HAP-1 (cell line): ENCODE results near the gene SLC7A5.
"Not testable (repeated sequence)": the region's sequence is repeated elsewhere in the genome, so short reads cannot be mapped to it uniquely, and the experiment has no call there.

Experiments used
- DNase-seq, 2 experiments: peaks; one replicate each; pipeline ENCODE4 v3.0.0-alpha.2; 2016 to 2020; ENCODE audit warnings: low spot score in 2 of 2
- H3K27me3 ChIP-seq: fragments of 250-450 bp; sonication (Bioruptor Pico); 2 replicates; pipeline ENCODE4 v1.5.1; 2020; ENCODE audit warnings: low read depth, mild to moderate bottlenecking, moderate library complexity
- H3K36me3 ChIP-seq: fragments of 250-450 bp; sonication (Bioruptor Pico); replicated peaks from 2 replicates; pipeline ENCODE4 v1.5.1; 2020; ENCODE audit warnings: mild to moderate bottlenecking
- H3K4me1 ChIP-seq: fragments of 250-450 bp; sonication (Bioruptor Pico); 2 replicates; pipeline ENCODE4 v1.5.1; 2020; ENCODE audit warnings: mild to moderate bottlenecking
- H3K4me3 ChIP-seq: fragments of 250-450 bp; sonication (Bioruptor Pico); 2 replicates; pipeline ENCODE4 v1.5.1; 2020; ENCODE audit warnings: mild to moderate bottlenecking, moderate library complexity
- H3K9me3 ChIP-seq: fragments of 250-450 bp; sonication (Bioruptor Pico); 2 replicates; pipeline ENCODE4 v1.5.1; 2020; ENCODE audit warnings: mild to moderate bottlenecking, moderate library complexity
- in situ Hi-C: fragments of 300-500 bp; cut with MboI; formaldehyde crosslinking; loops from 3 replicates; pipeline ENCODE4 v1.14.3; 2020; ENCODE audit warnings: low sequenced_read_pairs, inconsistent platforms, mixed read lengths

The SLC7A5 gene

DNA sequence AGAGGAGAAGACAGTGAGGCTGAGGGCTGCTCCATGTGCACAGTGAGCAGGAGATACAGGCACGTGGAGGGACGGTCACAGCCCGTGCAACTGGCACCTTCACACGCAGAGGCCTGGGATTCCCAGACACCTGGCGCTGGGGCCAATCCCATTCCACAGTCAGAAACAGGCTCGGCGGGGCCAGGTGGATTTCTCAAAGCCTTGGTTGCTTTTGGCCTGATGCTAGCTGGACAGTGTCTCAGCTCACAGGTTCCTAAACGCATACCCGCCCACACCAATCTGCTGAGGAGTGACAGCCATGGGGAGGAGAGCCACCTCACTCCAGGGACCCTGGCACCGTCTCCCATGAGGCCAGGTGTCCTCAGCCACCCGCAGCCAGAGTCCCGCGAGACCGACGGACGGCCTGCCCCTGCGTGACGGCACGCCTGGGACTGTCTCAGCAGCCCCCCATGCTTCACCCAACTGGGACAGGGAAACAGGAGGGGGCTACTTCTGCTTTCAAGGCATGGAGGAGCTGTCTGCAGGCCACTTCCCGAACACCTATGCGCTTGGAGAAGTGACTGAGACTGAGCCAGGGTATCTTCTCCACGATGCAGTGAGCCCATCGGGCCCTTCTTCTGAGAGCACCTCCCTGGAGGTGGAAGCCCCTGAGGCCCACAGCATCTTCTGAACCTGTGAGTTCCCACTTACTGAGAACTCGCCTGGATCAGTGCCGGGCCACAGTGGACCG, 6.5 kb downstream of the SLC7A5 start:
- H3K4me1 ChIP-seq, H3K9me3 ChIP-seq, H3K4me3 ChIP-seq, H3K27me3 ChIP-seq, DNase-seq: not testable (repeated sequence)
- in situ Hi-C loops = loop anchor here (25.0 kb wide), 1 partner anchor 475 kb away; the partner anchor contains the start of genes FBXO31 and MAP1LC3B
- peaks cover 61% of the 10 kb centered on the region for H3K36me3 ChIP-seq

DNA sequence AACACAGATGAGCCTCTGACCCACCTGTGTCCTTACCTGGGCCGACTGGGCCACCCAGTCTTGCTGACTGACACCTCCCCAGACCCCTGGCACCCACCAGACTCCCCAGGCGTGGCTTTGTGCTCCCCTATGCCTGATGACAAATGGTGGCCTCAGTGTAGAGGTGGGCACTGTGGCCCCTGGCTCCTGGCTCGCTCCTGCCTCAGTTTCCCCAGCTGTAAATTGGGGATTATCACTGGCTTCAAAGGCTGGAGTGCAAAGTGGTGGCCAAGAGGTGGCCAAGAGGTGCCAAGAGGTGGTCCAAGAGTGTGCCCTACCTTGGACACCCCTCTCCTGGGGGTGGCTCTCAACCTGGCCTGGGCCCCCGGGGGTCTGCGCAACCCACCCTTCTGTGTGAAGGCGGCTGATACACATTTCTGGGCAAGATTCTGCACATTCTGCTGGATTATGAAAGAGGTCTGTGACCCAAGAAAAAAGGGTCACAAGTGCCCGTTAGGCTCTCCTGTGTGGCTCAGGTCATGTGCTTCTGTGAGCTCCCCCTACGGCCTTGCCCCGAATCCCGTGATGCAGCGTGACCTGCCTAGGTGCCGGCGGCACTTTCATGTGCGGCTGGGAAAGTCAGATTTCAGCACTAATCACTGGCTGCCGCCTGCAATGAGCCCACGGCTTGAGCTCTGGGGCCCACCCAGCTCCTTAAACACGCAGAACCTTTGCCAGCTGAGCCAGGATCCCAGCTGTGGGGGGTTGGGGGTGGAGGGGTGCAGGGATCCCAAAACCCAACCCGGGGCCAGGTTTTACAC, 7.8 kb downstream of the SLC7A5 start:
- H3K9me3 ChIP-seq, H3K4me3 ChIP-seq, H3K4me1 ChIP-seq, DNase-seq, H3K27me3 ChIP-seq: not testable (repeated sequence)
- H3K36me3 ChIP-seq = peaks cover 65% of the 10 kb centered on the region
- in situ Hi-C loops = loop anchor here (25.0 kb wide), 1 partner anchor 474 kb away; the partner anchor contains the start of genes FBXO31 and MAP1LC3B

DNA sequence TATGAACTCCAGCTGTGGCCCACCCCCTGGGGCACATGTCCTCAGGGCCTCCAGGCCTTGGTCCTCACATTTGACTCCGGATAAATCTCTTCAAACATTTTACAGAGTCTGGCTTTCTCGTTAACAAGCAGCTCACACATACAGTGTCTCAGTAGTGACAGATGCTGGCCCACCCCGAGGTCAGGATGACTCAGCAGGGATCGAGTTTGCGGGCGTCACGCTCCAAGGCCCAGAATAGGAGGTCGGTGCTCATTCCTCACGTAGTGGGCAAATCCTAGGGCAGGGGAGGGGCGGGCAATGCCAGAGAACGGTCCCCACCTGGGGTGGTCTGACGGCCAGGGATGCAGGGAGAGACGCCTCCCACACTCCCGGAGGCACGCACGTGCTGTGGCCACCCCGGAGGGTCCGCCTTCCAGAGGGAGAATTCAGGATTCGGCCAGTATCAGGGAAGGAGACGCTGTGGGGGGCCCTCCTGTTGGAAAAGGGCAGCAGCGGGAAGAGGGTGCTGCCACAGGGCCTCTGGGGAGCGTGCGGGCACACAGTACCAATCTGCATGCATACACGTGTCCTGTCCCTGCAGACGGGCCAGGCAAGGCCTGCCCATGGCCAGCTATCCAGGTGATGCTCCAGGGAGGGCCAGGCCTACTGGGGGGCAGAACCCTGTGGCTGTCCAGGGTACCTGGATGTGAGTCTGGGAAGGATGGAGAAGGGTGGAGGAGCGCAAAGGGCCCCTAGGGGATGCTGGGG, 8.6 kb downstream of the SLC7A5 start:
- Histone ChIP-seq H3K4me1 (peaks cover 8% of the 10 kb centered on the region), H3K9me3 (no peaks in the 10 kb centered on the region), H3K27me3 (no peaks in the 10 kb centered on the region), H3K36me3 (peaks cover 67% of the 10 kb centered on the region), H3K4me3 (no peak overlapping the region)
- in situ Hi-C loops = loop anchor here (25.0 kb wide), 1 partner anchor 473 kb away; the partner anchor contains the start of genes FBXO31 and MAP1LC3B
- no peak for DNase-seq

DNA sequence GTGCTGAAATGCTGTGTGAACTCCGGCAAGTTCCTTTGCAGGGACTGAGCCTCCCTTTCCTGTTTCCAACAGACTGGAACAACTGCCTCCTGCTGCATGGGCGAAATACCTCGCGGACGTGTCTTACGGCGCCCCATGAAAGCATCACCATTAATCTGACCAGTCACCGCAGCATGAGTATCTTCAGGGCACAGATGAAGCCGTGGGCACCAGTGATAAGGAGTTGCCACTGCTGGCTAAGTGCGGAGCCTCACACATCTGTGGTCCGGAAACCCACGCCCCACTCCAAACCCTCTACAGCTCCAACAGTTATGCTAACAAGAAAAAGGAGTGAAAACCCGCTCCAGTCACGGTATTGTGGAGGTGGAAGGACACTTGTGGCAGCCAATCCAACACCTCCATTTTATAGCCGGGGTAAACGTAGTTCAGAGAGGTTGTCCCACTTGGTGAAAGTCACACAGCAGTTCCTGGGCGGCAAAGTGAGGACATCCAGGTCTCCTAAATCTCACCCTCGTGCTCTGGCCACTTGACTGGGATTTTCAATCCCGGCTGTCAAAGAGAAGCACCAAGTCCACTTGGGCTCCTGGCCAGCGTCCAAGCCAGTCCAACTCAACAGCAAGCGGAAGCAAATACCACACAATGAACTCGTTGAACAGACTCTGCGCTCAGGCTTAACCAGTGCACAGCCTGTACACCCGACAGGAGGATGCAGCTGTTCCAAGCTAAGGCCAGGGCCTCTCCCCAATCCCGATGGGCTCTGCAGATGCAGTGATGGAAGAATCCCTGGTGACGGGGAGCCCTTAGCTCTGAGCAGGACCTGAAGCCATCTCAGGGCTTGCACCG, 10.9 kb downstream of the SLC7A5 start:
- DNase-seq, H3K9me3 ChIP-seq, H3K27me3 ChIP-seq, H3K4me3 ChIP-seq: not testable (repeated sequence)
- Histone ChIP-seq H3K36me3 (peaks cover 58% of the 10 kb centered on the region), H3K4me1 (peaks cover 13% of the 10 kb centered on the region)
- in situ Hi-C loops = loop anchor here (25.0 kb wide), 1 partner anchor 471 kb away; the partner anchor contains the start of genes FBXO31 and MAP1LC3B

DNA sequence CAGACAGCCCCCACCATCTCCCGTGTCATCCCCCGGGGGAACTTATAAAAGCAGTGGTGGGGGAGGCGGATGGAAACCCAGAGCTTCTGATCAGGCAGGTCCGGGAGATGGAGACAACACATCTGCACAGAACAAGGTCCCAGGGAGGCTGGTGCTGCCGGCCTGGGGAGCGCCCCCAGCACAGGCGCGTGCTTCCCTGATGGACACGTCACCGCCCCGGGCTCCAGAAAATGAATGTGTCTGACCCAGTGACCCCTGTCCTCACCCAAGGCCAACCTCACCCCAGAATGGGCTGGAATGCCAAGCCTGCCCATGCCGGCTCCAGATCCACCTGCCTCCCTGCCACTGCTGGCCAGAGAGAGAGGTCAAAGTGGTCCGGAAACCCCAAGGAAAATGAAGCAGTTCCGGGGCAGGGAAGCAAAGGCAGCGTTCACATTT, 12.5 kb downstream of the SLC7A5 start:
- Histone ChIP-seq H3K4me1 (peaks cover 20% of the 10 kb centered on the region), H3K4me3 (no peak overlapping the region), H3K36me3 (peaks cover 64% of the 10 kb centered on the region), H3K27me3 (no peaks in the 10 kb centered on the region), H3K9me3 (no peaks in the 10 kb centered on the region)
- in situ Hi-C loops = loop anchor here (25.0 kb wide), 1 partner anchor 470 kb away; the partner anchor contains the start of genes FBXO31 and MAP1LC3B
- DNase-seq = no peak

DNA sequence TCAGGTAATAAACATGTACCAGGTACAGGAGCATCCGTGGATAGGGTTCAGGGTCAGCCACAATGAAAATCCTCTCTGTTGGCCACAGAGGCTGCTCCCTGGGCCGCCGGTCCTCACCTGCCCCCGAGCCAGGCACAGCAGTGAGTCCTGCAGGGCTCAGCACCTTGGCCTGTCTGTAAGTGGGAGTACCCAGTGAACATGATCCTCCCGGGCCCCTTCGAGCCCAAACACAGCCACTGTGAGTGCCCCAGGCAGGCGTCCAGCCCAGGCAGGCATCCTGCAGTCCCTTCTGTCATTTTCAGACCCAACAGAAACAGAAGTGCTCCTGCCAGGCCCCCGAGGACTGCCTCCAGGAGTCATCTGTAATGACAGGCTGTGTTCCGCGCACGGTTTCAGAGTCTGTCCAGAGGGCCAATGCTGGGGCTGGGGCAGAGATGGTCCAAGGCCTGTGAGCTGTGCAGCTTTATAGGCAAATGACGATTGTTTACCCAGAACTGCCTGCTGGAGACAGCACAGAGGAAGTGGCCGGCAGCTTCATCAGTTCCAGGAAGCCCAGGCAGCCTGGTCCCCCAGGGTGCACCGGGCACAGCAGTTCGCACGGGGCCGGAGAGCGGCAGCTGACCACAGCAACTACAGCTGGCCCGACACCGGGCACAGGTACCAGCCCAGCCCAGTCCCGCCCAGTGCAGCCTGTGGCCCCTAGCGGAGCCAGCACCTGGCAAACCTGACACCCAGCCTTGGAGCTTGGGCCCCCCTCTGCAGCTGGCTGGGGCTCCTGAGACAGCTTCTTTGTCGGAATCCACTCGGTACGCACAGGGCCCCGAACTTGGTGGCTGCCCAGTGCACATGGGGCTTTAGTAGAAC, 13.2 kb downstream of the SLC7A5 start:
- DNase-seq = no peak
- in situ Hi-C loops = loop anchor here (25.0 kb wide), 1 partner anchor 469 kb away; the partner anchor contains the start of genes FBXO31 and MAP1LC3B
- Histone ChIP-seq H3K9me3 (no peaks in the 10 kb centered on the region), H3K4me3 (no peak overlapping the region), H3K4me1 (peaks cover 20% of the 10 kb centered on the region), H3K36me3 (peaks cover 65% of the 10 kb centered on the region), H3K27me3 (no peaks in the 10 kb centered on the region)

DNA sequence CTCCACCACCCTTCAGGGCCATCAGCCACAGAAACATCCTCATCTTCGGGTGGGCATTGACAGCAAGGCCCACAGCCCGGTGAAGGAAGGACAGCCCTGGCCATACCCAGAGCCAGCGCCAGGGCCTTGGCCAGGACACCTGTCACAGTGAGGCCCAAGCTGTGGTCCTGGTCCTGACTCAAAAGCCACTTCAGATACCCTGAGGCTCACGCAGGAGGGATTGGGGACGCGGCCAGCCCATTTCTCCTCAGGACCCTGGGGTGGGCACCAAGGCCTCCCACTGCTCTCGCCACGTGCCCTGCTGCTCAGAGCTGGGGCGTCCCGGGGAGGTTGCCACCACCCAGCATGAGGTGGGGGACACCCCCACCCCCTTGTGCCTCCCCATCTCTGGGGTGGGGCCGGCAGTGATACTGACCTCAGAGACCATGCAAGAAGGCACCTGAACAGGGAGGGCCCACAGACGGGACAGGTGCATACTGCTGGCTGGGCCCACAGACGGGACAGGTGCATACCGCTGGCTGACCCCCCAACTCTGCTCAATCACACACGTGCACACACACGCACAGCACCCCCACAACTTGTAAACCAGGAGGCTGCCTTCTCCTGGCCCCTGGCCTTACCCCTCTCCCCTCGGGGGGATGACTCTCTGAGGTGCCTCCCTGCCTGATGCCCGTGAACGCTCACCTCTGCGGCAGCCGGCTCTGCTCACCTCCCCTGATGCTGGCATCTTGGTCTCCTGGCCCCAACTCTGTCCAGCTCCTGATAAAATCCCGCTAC, 14.2 kb downstream of the SLC7A5 start:
- Histone ChIP-seq H3K4me1 (peaks cover 20% of the 10 kb centered on the region), H3K9me3 (no peaks in the 10 kb centered on the region), H3K36me3 (peaks cover 66% of the 10 kb centered on the region), H3K4me3 (no peak overlapping the region), H3K27me3 (no peaks in the 10 kb centered on the region)
- no peak for DNase-seq
- in situ Hi-C loops = loop anchor here (25.0 kb wide), 1 partner anchor 468 kb away; the partner anchor contains the start of genes FBXO31 and MAP1LC3B

DNA sequence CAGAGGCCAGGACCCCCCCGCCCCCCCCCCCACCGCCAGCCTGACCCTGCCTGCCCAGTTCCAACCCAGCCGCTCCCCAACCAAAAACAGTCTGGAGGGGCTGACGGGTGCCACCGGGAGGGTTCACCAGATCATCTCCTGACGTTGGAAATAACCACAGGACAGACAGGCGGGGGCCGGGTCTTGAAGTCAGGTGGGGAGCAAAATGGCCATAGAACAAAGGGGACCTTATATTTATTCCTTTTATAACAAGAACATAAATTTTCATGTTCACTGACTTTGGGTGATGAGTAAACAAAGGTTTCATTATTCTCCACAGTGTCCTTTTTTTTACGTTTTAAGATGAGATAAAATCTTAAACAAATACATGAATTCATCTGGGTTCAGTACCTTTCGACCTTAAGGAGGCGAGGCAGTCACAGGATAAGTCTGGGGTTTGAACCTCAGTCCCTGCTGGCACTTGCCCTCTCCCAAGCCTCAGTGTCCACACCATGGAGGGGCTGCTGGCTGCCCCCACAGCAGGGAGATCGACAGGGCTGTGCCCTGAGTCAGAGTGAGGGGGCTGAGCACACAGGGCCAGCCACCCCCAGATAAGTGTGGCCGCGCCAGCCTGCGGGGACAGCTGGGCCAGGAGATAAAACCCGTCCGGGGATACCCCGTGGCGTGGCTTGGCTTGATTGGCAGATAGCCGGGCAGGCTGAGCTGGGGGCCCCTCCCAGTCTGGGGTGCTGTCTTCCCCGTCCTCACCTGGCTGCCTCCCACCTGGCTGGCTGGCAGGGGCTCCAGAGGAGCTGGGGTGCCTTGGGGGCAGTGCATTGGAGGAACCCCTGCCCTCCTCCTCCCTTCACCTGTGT, 15.0 kb downstream of the SLC7A5 start:
- H3K4me1 ChIP-seq = peaks cover 20% of the 10 kb centered on the region
- in situ Hi-C loops = loop anchor here (25.0 kb wide), 1 partner anchor 467 kb away; the partner anchor contains the start of genes FBXO31 and MAP1LC3B

DNA sequence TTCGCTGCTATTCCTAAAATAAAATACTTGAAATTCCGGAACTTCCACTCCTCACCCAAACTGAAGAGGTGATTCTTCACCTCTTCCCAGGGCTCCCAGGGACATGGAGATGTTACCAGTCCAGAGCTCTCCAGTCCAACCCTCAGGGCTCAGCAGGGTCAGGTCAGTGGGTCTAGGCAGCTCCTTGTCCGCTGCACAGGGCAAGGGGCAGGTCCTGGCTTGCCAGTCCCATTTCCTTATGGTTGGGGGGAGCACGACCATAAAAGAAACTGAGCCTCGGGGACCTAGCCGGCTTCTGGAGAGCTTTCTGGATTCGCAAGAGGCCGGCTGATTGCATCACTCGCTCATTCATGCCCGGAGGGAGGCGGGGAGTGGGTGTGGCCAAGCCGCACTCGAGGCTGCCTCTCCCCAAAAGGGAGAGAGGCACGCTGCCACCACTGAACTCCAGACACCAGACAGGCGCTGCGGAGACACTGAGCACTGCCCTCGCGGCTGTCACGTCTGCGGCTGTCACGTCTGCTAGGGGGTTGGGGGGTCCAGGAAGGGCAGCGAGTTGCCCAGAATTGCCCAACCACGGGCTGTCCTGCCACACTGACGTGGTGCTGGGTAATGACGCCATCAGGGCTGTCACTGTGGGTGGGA, 15.8 kb downstream of the SLC7A5 start:
- peak; percentile 92 to 96 for DNase-seq
- in situ Hi-C loops = loop anchor here (25.0 kb wide), 1 partner anchor 466 kb away; the partner anchor contains the start of genes FBXO31 and MAP1LC3B
- H3K36me3 ChIP-seq = peaks cover 72% of the 10 kb centered on the region
- 0 out of 2 replicates have a peak overlapping the region, but pooled peaks have one; percentile 10 for H3K4me3 ChIP-seq
- H3K4me1 ChIP-seq = peaks cover 20% of the 10 kb centered on the region
- H3K9me3 ChIP-seq = no peaks in the 10 kb centered on the region
- no peaks in the 10 kb centered on the region for H3K27me3 ChIP-seq

More for the DNA sequence above, 15.0 kb downstream of the SLC7A5 start:
- Histone ChIP-seq H3K27me3 (no peaks in the 10 kb centered on the region), H3K9me3 (no peaks in the 10 kb centered on the region), H3K36me3 (peaks cover 68% of the 10 kb centered on the region), H3K4me3 (no peak overlapping the region)
- peak in 1 of 2 experiments; percentile 58 for DNase-seq

DNA sequence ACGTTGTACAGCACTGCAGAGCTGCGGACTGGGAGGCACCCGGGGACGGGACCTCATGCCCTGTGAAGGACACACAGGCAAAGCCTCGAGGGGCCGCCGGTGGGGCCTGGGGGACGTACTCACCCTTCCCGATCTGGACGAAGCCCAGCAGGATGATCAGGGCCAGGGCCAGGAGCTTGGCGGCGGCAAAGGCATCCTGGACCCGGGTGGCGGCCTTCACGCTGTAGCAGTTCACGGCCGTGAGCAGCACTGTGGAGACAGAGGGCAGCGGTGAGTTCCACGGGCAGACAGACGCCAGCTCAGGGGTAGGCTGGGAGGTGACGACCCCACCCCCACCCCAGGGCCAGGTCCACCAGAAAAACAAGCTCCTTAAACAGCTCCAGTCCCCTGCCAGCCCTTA, 17.7 kb downstream of the SLC7A5 start:
- no peak overlapping the region for H3K4me3 ChIP-seq
- no peak for DNase-seq
- in situ Hi-C loops = loop anchor here (25.0 kb wide), 1 partner anchor 464 kb away; the partner anchor contains the start of genes FBXO31 and MAP1LC3B
- peaks cover 86% of the 10 kb centered on the region for H3K36me3 ChIP-seq
- H3K4me1 ChIP-seq = peaks cover 20% of the 10 kb centered on the region
- no peaks in the 10 kb centered on the region for H3K9me3 ChIP-seq
- H3K27me3 ChIP-seq = no peaks in the 10 kb centered on the region
